ENCODE measurements around the gene SNRPA. TPM values are rescaled to one million over a fixed set of nuclear protein-coding genes. Genes with fewer than 3 reads are reported as not detected.

The SNRPA gene
- total and polyA plus RNA-seq, 2 of the 13 experiments (the other 11 are each of a cell fraction or from before 2014, with no cell fraction given): 59.6 to 162 TPM

- TF ChIP-seq THRA (CRISPR knock-in tag; IDR thresholded peaks at IDR 0.05; ENCODE audit: borderline replicate concordance) (peak; percentile 85; the same call in 1 of the 2 replicates), PCBP1 (IDR thresholded peaks at IDR 0.05; ENCODE audit: borderline replicate concordance, low read depth, low read length) (no peak), KLF12 (CRISPR knock-in tag; IDR thresholded peaks at IDR 0.05; ENCODE audit: borderline replicate concordance) (peak; percentile 39; the same call in 1 of the 2 replicates), ZNF142 (CRISPR knock-in tag; IDR thresholded peaks at IDR 0.05) (peak; percentile 42; the same call in 1 of the 2 replicates), CREM (IDR thresholded peaks at IDR 0.05) (no peak), CREM (CRISPR knock-in tag; IDR thresholded peaks at IDR 0.05) (0 out of 2 replicates have a peak, but pooled peaks have one; percentile 42), ZSCAN5A (CRISPR knock-in tag; IDR thresholded peaks at IDR 0.05; ENCODE audit: borderline replicate concordance) (0 out of 2 replicates have a peak, but pooled peaks have one; percentile 41), SOX13 (IDR thresholded peaks at IDR 0.05) (no peak; the same call in 1 of the 2 replicates), SOX13 (CRISPR knock-in tag; conservative IDR thresholded peaks at IDR 0.05 in 1 of 2, IDR thresholded peaks at IDR 0.05 in 1 of 2) (peak in 1 of 2 experiments; percentile 67; a peak in 1 of 4 replicates), RAD21 (CRISPR knock-in tag; IDR thresholded peaks at IDR 0.05) (peak; percentile 83), CHD4 (IDR thresholded peaks at IDR 0.05; ENCODE audit: borderline replicate concordance, low read length) (no peak), ZNF883 (CRISPR knock-in tag; IDR thresholded peaks at IDR 0.05; ENCODE audit: not compliant biosample characterization) (peak; percentile 71), REXO4 (CRISPR knock-in tag; IDR thresholded peaks at IDR 0.05; ENCODE audit: borderline replicate concordance) (no peak), HNRNPK (IDR thresholded peaks at IDR 0.05; ENCODE audit: low read depth, low read length, poor library complexity, severe bottlenecking) (no peak), ZNF776 (CRISPR knock-in tag; IDR thresholded peaks at IDR 0.05) (peak; percentile 83), CENPX (CRISPR knock-in tag; IDR thresholded peaks at IDR 0.05) (no peak), ZNF720 (CRISPR knock-in tag; IDR thresholded peaks at IDR 0.05) (no peak), ZNF576 (CRISPR knock-in tag; IDR thresholded peaks at IDR 0.05) (0 out of 2 replicates have a peak, but pooled peaks have one; percentile 13), ATF1 (CRISPR knock-in tag; IDR thresholded peaks at IDR 0.05) (no peak), RBM39 (IDR thresholded peaks at IDR 0.05; ENCODE audit: low read depth, low read length, poor library complexity, severe bottlenecking) (no peak)
Measured at GRCh38 chr19:40797963-40798682, 47.1 kb downstream of the SNRPA start (continued).

Measured in HepG2 (cell line).